Chondrocyte (in vitro differentiated cells): ENCODE results near the gene RNF208. TPM values are rescaled to one million over a fixed set of nuclear protein-coding genes. Genes with fewer than 3 reads are reported as not detected.

Source experiments
- DNase-seq: peaks from one replicate; pipeline ENCODE4 v3.0.0; 2021; ENCODE audit warnings: mixed read lengths, low spot score
- H3K27ac Mint-ChIP-seq: one replicate; pipeline ENCODE4 v1.8.0; 2021; ENCODE audit warnings: mild to moderate bottlenecking, moderate library complexity, mixed read lengths; ENCODE audit not compliant: unreplicated experiment
- H3K27me3 Mint-ChIP-seq: 2 replicates; pipeline ENCODE4 v1.8.0; 2021; ENCODE audit warnings: low read depth, mixed read lengths
- H3K36me3 Mint-ChIP-seq: 2 replicates; pipeline ENCODE4 v1.8.0; 2021; ENCODE audit warnings: low read depth, mixed read lengths
- H3K4me1 Mint-ChIP-seq: 2 replicates; pipeline ENCODE4 v1.8.0; 2021; ENCODE audit warnings: low read depth, mild to moderate bottlenecking, mixed read lengths
- H3K4me3 Mint-ChIP-seq: one replicate; pipeline ENCODE4 v1.8.0; 2021; ENCODE audit warnings: mild to moderate bottlenecking, moderate library complexity, mixed read lengths; ENCODE audit not compliant: unreplicated experiment
- H3K9me3 Mint-ChIP-seq: 2 replicates; pipeline ENCODE4 v1.8.0; 2021; ENCODE audit warnings: low read depth, mixed read lengths
- CTCF ChIP-seq: fragments of 200-600 bp; sonication (generic); IDR thresholded peaks from 2 replicates; pipeline ENCODE4 v1.5.0; 2021; ENCODE audit warnings: antibody characterized with exemption, mild to moderate bottlenecking, moderate library complexity
- total RNA-seq: library from RNA; stranded (reverse); gene quantifications from 3 replicates; pipeline ENCODE4 v1.2.1, GENCODE V29; 2021

Gene RNF208
- total RNA-seq, 1 donor from 2014 or later, result 3.3 TPM

- Mint-ChIP-seq H3K9me3 (no peaks in the 10 kb centered on the region), H3K27me3 (no peaks in the 10 kb centered on the region), H3K4me1 (peaks cover 29% of the 10 kb centered on the region), H3K4me3 (no peak overlapping the region), H3K27ac (no peak overlapping the region), H3K36me3 (peaks cover 11% of the 10 kb centered on the region)
- DNase-seq, result no peak
- no peak for TF ChIP-seq CTCF
These were observed 37.0 kb downstream of the RNF208 start for GRCh38 chr9:137184881-137185660.

GRCh38 chr9:137183980-137184595 is 38.0 kb downstream of the RNF208 start:
- DNase-seq, result no peak
- TF ChIP-seq CTCF, result no peak
- H3K27me3 Mint-ChIP-seq, result no peaks in the 10 kb centered on the region
- H3K9me3 Mint-ChIP-seq, result no peaks in the 10 kb centered on the region
- H3K27ac Mint-ChIP-seq, result no peak overlapping the region
- H3K4me3 Mint-ChIP-seq, result no peak overlapping the region
- peaks cover 17% of the 10 kb centered on the region for H3K36me3 Mint-ChIP-seq
- peaks cover 22% of the 10 kb centered on the region for H3K4me1 Mint-ChIP-seq

- no peaks in the 10 kb centered on the region for H3K9me3 Mint-ChIP-seq
- H3K4me3 Mint-ChIP-seq, result no peak overlapping the region
These were observed 39.2 kb downstream of the RNF208 start for GRCh38 chr9:137182836-137183235.

GRCh38 chr9:137181680-137182079 is 40.4 kb downstream of the RNF208 start:
- H3K36me3 Mint-ChIP-seq, result peaks cover 19% of the 10 kb centered on the region
- H3K9me3 Mint-ChIP-seq, result no peaks in the 10 kb centered on the region
- no peaks in the 10 kb centered on the region for H3K27me3 Mint-ChIP-seq
- DNase-seq, result no peak
- peaks cover 6% of the 10 kb centered on the region for H3K4me1 Mint-ChIP-seq
- no peak overlapping the region for H3K27ac Mint-ChIP-seq
- H3K4me3 Mint-ChIP-seq, result no peak overlapping the region
- TF ChIP-seq CTCF, result no peak

More at GRCh38 chr9:137182836-137183235, 39.2 kb downstream of the RNF208 start:
- TF ChIP-seq CTCF, result no peak
- H3K36me3 Mint-ChIP-seq, result peaks cover 15% of the 10 kb centered on the region
- no peak overlapping the region for H3K27ac Mint-ChIP-seq
- H3K27me3 Mint-ChIP-seq, result no peaks in the 10 kb centered on the region
- H3K4me1 Mint-ChIP-seq, result peaks cover 17% of the 10 kb centered on the region
- no peak for DNase-seq

- Mint-ChIP-seq H3K27ac (no peak overlapping the region), H3K9me3 (no peaks in the 10 kb centered on the region)
- DNase-seq, result no peak
These were observed 41.5 kb downstream of the RNF208 start for GRCh38 chr9:137180491-137180890.

More at GRCh38 chr9:137180491-137180890, 41.5 kb downstream of the RNF208 start:
- Mint-ChIP-seq H3K36me3 (peaks cover 19% of the 10 kb centered on the region), H3K27me3 (no peaks in the 10 kb centered on the region), H3K4me1 (no peaks in the 10 kb centered on the region), H3K4me3 (no peak overlapping the region)
- TF ChIP-seq CTCF, result no peak
